WTC11 (cell line): ENCODE results near the gene UGT1A7. TPM values are rescaled to one million over a fixed set of nuclear protein-coding genes. Genes with fewer than 3 reads are reported as not detected.

Experiments used
- ATAC-seq: fragments of 200-7000 bp; cut with Tn5 transposase; 2 replicates; pipeline ENCODE4 v1.10.0; 2021; ENCODE audit warnings: mild to moderate bottlenecking, moderate library complexity
- CTCF ChIA-PET: fragments of 300-600 bp; sonication (Branson Sonifier 250); formaldehyde crosslinking; loops from one replicate; lab custom pipeline; 2021; ENCODE audit warnings: antibody characterized with exemption; lab: Charles Lee
- POLR2A ChIA-PET: fragments of 350-600 bp; sonication (Branson Sonifier 250); formaldehyde crosslinking; loops from one replicate; lab custom pipeline; 2021; ENCODE audit warnings: antibody characterized with exemption; lab: Charles Lee
- DNase-seq: peaks from one replicate; pipeline ENCODE4 v3.0.0; 2021; ENCODE audit warnings: low spot score
- H3K27ac Mint-ChIP-seq: 2 replicates; pipeline ENCODE4 v1.8.0; 2021; ENCODE audit warnings: mixed read lengths
- H3K27me3 Mint-ChIP-seq: 2 replicates; pipeline ENCODE4 v1.8.0; 2021; ENCODE audit warnings: low read depth, mild to moderate bottlenecking, moderate library complexity, mixed read lengths
- H3K36me3 Mint-ChIP-seq: 2 replicates; pipeline ENCODE4 v1.8.0; 2021; ENCODE audit warnings: mixed read lengths
- H3K4me1 Mint-ChIP-seq: 2 replicates; pipeline ENCODE4 v1.8.0; 2022; ENCODE audit warnings: mixed read lengths
- H3K4me3 Mint-ChIP-seq: 2 replicates; pipeline ENCODE4 v1.8.0; 2021; ENCODE audit warnings: mild to moderate bottlenecking, moderate library complexity, mixed read lengths
- H3K9me3 Mint-ChIP-seq: 2 replicates; pipeline ENCODE4 v1.8.0; 2021; ENCODE audit warnings: mixed read lengths
- CBFB ChIP-seq: sonication (generic); formaldehyde crosslinking; IDR thresholded peaks from 2 replicates; pipeline ENCODE4 v1.8.1; 2022; ENCODE audit warnings: mild to moderate bottlenecking, low read depth, missing genetic modification reagents
- CREM ChIP-seq: sonication (generic); formaldehyde crosslinking; IDR thresholded peaks from 2 replicates; pipeline ENCODE4 v1.8.1; 2022; ENCODE audit warnings: mild to moderate bottlenecking, missing genetic modification reagents, moderate library complexity
- E2F4 ChIP-seq: sonication (generic); formaldehyde crosslinking; IDR thresholded peaks from 2 replicates; pipeline ENCODE4 v1.8.1; 2022; ENCODE audit warnings: low read depth, mild to moderate bottlenecking, moderate library complexity, missing genetic modification reagents, borderline replicate concordance
- GABPB1 ChIP-seq: sonication (generic); formaldehyde crosslinking; IDR thresholded peaks from 2 replicates; pipeline ENCODE4 v1.8.1; 2023; ENCODE audit warnings: mild to moderate bottlenecking, missing genetic modification reagents
- GTF2I ChIP-seq: fragments of 250-450 bp; sonication (Bioruptor Pico); conservative IDR thresholded peaks from 2 replicates; pipeline ENCODE4 v1.4.0; 2021; ENCODE audit warnings: mild to moderate bottlenecking
- JUN ChIP-seq: sonication (generic); formaldehyde crosslinking; IDR thresholded peaks from 2 replicates; pipeline ENCODE4 v1.8.0; 2023; ENCODE audit warnings: mild to moderate bottlenecking, missing genetic modification reagents
- KAT7 ChIP-seq: sonication (generic); formaldehyde crosslinking; IDR thresholded peaks from 2 replicates; pipeline ENCODE4 v1.8.1; 2023; ENCODE audit warnings: missing genetic modification reagents, mild to moderate bottlenecking, borderline replicate concordance
- NFE2L1 ChIP-seq: sonication (generic); formaldehyde crosslinking; IDR thresholded peaks from 2 replicates; pipeline ENCODE4 v1.8.1; 2023; ENCODE audit warnings: missing genetic modification reagents
- RORB ChIP-seq: fragments of 250-450 bp; sonication (Bioruptor Pico); IDR thresholded peaks from 2 replicates; pipeline ENCODE4 v1.9.0; 2021; ENCODE audit warnings: mild to moderate bottlenecking
- SMAD4 ChIP-seq: sonication (generic); formaldehyde crosslinking; IDR thresholded peaks from 2 replicates; pipeline ENCODE4 v1.8.0; 2022; ENCODE audit warnings: mild to moderate bottlenecking, missing genetic modification reagents
- SP1 ChIP-seq: sonication (generic); formaldehyde crosslinking; conservative IDR thresholded peaks from 2 replicates; pipeline ENCODE4 v1.8.1; 2022; ENCODE audit warnings: missing genetic modification reagents
- TP53 ChIP-seq: sonication (generic); formaldehyde crosslinking; IDR thresholded peaks from 2 replicates; pipeline ENCODE4 v1.8.1; 2023; ENCODE audit warnings: mild to moderate bottlenecking, missing genetic modification reagents
- ZNF121 ChIP-seq: sonication (generic); formaldehyde crosslinking; IDR thresholded peaks from 2 replicates; pipeline ENCODE4 v1.8.0; 2023; ENCODE audit warnings: missing genetic modification reagents
- ZNF219 ChIP-seq: sonication (generic); formaldehyde crosslinking; IDR thresholded peaks from 2 replicates; pipeline ENCODE4 v1.8.0; 2023; ENCODE audit warnings: missing genetic modification reagents, mild to moderate bottlenecking, borderline replicate concordance
- ZNF263 ChIP-seq: sonication (generic); formaldehyde crosslinking; IDR thresholded peaks from 2 replicates; pipeline ENCODE4 v1.8.1; 2022; ENCODE audit warnings: low read depth, mild to moderate bottlenecking, moderate library complexity, missing genetic modification reagents
- ZNF281 ChIP-seq: sonication (generic); formaldehyde crosslinking; IDR thresholded peaks from 2 replicates; pipeline ENCODE4 v1.8.0; 2023; ENCODE audit warnings: mild to moderate bottlenecking, missing genetic modification reagents
- ZNF317 ChIP-seq: sonication (generic); formaldehyde crosslinking; IDR thresholded peaks from 2 replicates; pipeline ENCODE4 v1.8.1; 2023; ENCODE audit warnings: low read depth, mild to moderate bottlenecking, moderate library complexity, missing genetic modification reagents, borderline replicate concordance
- ZNF416 ChIP-seq: fragments of 250-450 bp; sonication (Bioruptor Pico); IDR thresholded peaks from 2 replicates; pipeline ENCODE4 v1.9.0; 2021; ENCODE audit warnings: mild to moderate bottlenecking, inconsistent platforms
- ZNF423 ChIP-seq: fragments of 250-450 bp; sonication (Bioruptor Pico); IDR thresholded peaks from 2 replicates; pipeline ENCODE4 v2.1.2; 2022; ENCODE audit warnings: mild to moderate bottlenecking, moderate library complexity
- ZNF671 ChIP-seq: fragments of 250-450 bp; sonication (Bioruptor Pico); IDR thresholded peaks from 2 replicates; pipeline ENCODE4 v1.8.0; 2021; ENCODE audit warnings: mild to moderate bottlenecking
- total RNA-seq: library from RNA; stranded (reverse); gene quantifications from 3 replicates; pipeline ENCODE4 v1.2.3, GENCODE V29; 2021
- TF ChIP-seq, protein P1 (sequence below): fragments of 250-450 bp; sonication (Bioruptor Pico); IDR thresholded peaks from 2 replicates; pipeline ENCODE4 v1.9.0; 2021; ENCODE audit warnings: moderate library complexity, mild to moderate bottlenecking, inconsistent platforms, borderline replicate concordance
- TF ChIP-seq, protein P2 (sequence below): sonication (generic); formaldehyde crosslinking; IDR thresholded peaks from 2 replicates; pipeline ENCODE4 v1.8.1; 2023; ENCODE audit warnings: mild to moderate bottlenecking, missing genetic modification reagents, moderate library complexity
- TF ChIP-seq, protein P3 (sequence below): sonication (generic); formaldehyde crosslinking; IDR thresholded peaks from 2 replicates; pipeline ENCODE4 v1.8.0; 2023; ENCODE audit warnings: missing genetic modification reagents
- TF ChIP-seq, protein P4 (sequence below): sonication (generic); formaldehyde crosslinking; IDR thresholded peaks from 2 replicates; pipeline ENCODE4 v1.8.1; 2023; ENCODE audit warnings: mild to moderate bottlenecking, moderate library complexity, missing genetic modification reagents

The UGT1A7 gene
- total RNA-seq, 1 experiment from 2014 or later = not detected

DNA sequence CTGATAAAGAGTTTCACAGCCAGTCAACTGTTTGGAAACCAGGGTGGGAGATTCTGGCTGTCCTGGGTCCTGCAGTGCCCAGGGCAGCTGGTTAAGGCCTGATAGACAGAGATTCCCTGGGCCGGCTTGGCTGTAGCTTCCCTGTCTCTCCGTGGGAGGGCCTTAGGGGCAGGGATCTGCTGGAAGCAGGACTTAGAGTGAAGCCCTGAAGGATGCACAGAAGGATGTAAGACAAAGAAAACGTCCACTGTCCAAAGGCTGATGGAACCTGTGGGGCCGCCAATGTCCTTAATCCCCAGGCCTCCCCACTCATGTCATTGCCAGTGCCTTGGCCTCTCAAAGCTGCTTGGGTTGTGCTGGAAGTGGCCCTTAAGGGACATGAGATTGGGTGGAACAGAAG lies 129.4 kb downstream of the UGT1A7 start:
- ChIA-PET CTCF (no interaction called here), POLR2A (no interaction called here)
- Mint-ChIP-seq H3K4me3 (no peak overlapping the region), H3K9me3 (peaks cover 11% of the 10 kb centered on the region), H3K27me3 (no peaks in the 10 kb centered on the region; the same call in 1 of the 2 replicates), H3K27ac (no peak overlapping the region), H3K36me3 (no peaks in the 10 kb centered on the region), H3K4me1 (no peaks in the 10 kb centered on the region)
- DNase-seq (no peak), ATAC-seq (no peak)
- TF ChIP-seq, protein P1, sequence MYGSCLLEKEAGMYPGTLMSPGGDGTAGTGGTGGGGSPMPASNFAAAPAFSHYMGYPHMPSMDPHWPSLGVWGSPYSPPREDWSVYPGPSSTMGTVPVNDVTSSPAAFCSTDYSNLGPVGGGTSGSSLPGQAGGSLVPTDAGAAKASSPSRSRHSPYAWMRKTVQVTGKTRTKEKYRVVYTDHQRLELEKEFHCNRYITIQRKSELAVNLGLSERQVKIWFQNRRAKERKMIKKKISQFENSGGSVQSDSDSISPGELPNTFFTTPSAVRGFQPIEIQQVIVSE (CRISPR knock-in tag) = no peak
- TF ChIP-seq ZNF317 (CRISPR knock-in tag) (no peak), NFE2L1 (CRISPR knock-in tag) (no peak)

- ATAC-seq = no peak
- Mint-ChIP-seq H3K27ac (no peak overlapping the region), H3K4me3 (no peak overlapping the region), H3K36me3 (no peaks in the 10 kb centered on the region), H3K9me3 (peaks cover 11% of the 10 kb centered on the region), H3K27me3 (no peaks in the 10 kb centered on the region; the same call in 1 of the 2 replicates), H3K4me1 (no peaks in the 10 kb centered on the region)
- POLR2A ChIA-PET = no interaction called here
- no peak for TF ChIP-seq ZNF121 (CRISPR knock-in tag)
- TF ChIP-seq ZNF219 (CRISPR knock-in tag) = no peak
- TF ChIP-seq GABPB1 (CRISPR knock-in tag) = no peak
- no peak for TF ChIP-seq ZNF423 (CRISPR knock-in tag)
- TF ChIP-seq E2F4 (CRISPR knock-in tag) = no peak
- TF ChIP-seq RORB = no peak
- TF ChIP-seq, protein P2, sequence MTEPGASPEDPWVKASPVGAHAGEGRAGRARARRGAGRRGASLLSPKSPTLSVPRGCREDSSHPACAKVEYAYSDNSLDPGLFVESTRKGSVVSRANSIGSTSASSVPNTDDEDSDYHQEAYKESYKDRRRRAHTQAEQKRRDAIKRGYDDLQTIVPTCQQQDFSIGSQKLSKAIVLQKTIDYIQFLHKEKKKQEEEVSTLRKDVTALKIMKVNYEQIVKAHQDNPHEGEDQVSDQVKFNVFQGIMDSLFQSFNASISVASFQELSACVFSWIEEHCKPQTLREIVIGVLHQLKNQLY = no peak
- TF ChIP-seq ZNF263 (CRISPR knock-in tag) = no peak
- no peak for TF ChIP-seq ZNF281 (CRISPR knock-in tag)
- no peak for TF ChIP-seq CBFB (CRISPR knock-in tag)
- DNase-seq = no peak
- CTCF ChIA-PET = no interaction called here
These were observed 130.0 kb downstream of the UGT1A7 start for GRCh38 chr2:233811732-233812131.

- ChIA-PET CTCF (no interaction called here), POLR2A (no interaction called here)
- Mint-ChIP-seq H3K4me1 (no peaks in the 10 kb centered on the region), H3K4me3 (no peak overlapping the region), H3K27ac (no peak overlapping the region), H3K27me3 (no peaks in the 10 kb centered on the region; the same call in 1 of the 2 replicates), H3K36me3 (no peaks in the 10 kb centered on the region), H3K9me3 (peaks cover 11% of the 10 kb centered on the region)
- DNase-seq (no peak), ATAC-seq (no peak)
- no peak for TF ChIP-seq ZNF416 (CRISPR knock-in tag)
- TF ChIP-seq SMAD4 = no peak
- no peak for TF ChIP-seq TP53 (CRISPR knock-in tag)
- TF ChIP-seq ZNF671 (CRISPR knock-in tag) = no peak
- TF ChIP-seq CREM (CRISPR knock-in tag) = no peak
- TF ChIP-seq, protein P3, sequence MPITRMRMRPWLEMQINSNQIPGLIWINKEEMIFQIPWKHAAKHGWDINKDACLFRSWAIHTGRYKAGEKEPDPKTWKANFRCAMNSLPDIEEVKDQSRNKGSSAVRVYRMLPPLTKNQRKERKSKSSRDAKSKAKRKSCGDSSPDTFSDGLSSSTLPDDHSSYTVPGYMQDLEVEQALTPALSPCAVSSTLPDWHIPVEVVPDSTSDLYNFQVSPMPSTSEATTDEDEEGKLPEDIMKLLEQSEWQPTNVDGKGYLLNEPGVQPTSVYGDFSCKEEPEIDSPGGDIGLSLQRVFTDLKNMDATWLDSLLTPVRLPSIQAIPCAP = no peak
- TF ChIP-seq SP1 (CRISPR knock-in tag) = no peak
- TF ChIP-seq KAT7 (CRISPR knock-in tag) = no peak
- TF ChIP-seq JUN (CRISPR knock-in tag) = no peak
- TF ChIP-seq, protein P4, sequence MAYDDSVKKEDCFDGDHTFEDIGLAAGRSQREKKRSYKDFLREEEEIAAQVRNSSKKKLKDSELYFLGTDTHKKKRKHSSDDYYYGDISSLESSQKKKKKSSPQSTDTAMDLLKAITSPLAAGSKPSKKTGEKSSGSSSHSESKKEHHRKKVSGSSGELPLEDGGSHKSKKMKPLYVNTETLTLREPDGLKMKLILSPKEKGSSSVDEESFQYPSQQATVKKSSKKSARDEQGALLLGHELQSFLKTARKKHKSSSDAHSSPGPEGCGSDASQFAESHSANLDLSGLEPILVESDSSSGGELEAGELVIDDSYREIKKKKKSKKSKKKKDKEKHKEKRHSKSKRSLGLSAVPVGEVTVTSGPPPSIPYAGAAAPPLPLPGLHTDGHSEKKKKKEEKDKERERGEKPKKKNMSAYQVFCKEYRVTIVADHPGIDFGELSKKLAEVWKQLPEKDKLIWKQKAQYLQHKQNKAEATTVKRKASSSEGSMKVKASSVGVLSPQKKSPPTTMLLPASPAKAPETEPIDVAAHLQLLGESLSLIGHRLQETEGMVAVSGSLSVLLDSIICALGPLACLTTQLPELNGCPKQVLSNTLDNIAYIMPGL (CRISPR knock-in tag) = no peak
- TF ChIP-seq GTF2I (CRISPR knock-in tag) = no peak
These were observed 131.7 kb downstream of the UGT1A7 start for GRCh38 chr2:233813236-233814055.
